Mesendoderm (in vitro differentiated cells): ENCODE results near the gene DDX1.

Source experiments
- DNase-seq: peaks from one replicate; pipeline ENCODE4 v3.0.0; 2013
- H2AK5ac ChIP-seq: 2 replicates; pipeline ENCODE4 v1.6.1; 2013; ENCODE audit warnings: low read length, inconsistent platforms
- H2BK120ac ChIP-seq: 2 replicates; pipeline ENCODE4 v1.6.1; 2013; ENCODE audit warnings: low read depth, mild to moderate bottlenecking, low read length, moderate library complexity, mixed read lengths
- H2BK15ac ChIP-seq: replicated peaks from 2 replicates; pipeline ENCODE4 v1.6.1; 2013; ENCODE audit warnings: low read depth, mild to moderate bottlenecking, moderate library complexity
- H2BK5ac ChIP-seq: 2 replicates; pipeline ENCODE4 v1.6.1; 2013; ENCODE audit warnings: low read length, inconsistent platforms
- H3K18ac ChIP-seq: 2 replicates; pipeline ENCODE4 v1.6.1; 2013; ENCODE audit warnings: mild to moderate bottlenecking, low read length, mixed read lengths
- H3K23ac ChIP-seq: one replicate; pipeline ENCODE4 v1.6.1; 2013; ENCODE audit warnings: low read length
- H3K27ac ChIP-seq: 2 replicates; pipeline ENCODE4 v1.5.1; 2013; ENCODE audit warnings: low read depth, mild to moderate bottlenecking, inconsistent platforms, low read length, moderate library complexity
- H3K27me3 ChIP-seq: 2 replicates; pipeline ENCODE4 v1.6.1; 2013; ENCODE audit warnings: low read length, control low read depth, mild to moderate bottlenecking, inconsistent platforms; ENCODE audit not compliant: insufficient read depth, poor library complexity
- H3K36me3 ChIP-seq: 2 replicates; pipeline ENCODE4 v1.6.1; 2013; ENCODE audit warnings: low read length, inconsistent platforms; ENCODE audit not compliant: control insufficient read depth, insufficient read depth
- H3K4ac ChIP-seq: one replicate; pipeline ENCODE4 v1.6.1; 2013; ENCODE audit warnings: low read depth, mild to moderate bottlenecking, low read length, moderate library complexity
- H3K4me1 ChIP-seq: 2 replicates; pipeline ENCODE4 v1.6.1; 2013; ENCODE audit warnings: low read depth, low read length, inconsistent platforms; ENCODE audit not compliant: control insufficient read depth
- H3K4me2 ChIP-seq: 2 replicates; pipeline ENCODE4 v1.6.1; 2013; ENCODE audit warnings: low read length
- H3K4me3 ChIP-seq: 2 replicates; pipeline ENCODE4 v1.5.1; 2013; ENCODE audit warnings: mild to moderate bottlenecking, low read length
- H3K56ac ChIP-seq: one replicate; pipeline ENCODE4 v1.6.1; 2013; ENCODE audit warnings: low read length
- H3K79me1 ChIP-seq: 2 replicates; pipeline ENCODE4 v1.6.1; 2013; ENCODE audit warnings: low read length, inconsistent platforms
- H3K79me2 ChIP-seq: 2 replicates; pipeline ENCODE4 v1.6.1; 2013; ENCODE audit warnings: mild to moderate bottlenecking, low read length; ENCODE audit not compliant: control insufficient read depth, insufficient read depth
- H3K9ac ChIP-seq: 2 replicates; pipeline ENCODE4 v1.6.1; 2013; ENCODE audit warnings: low read length, inconsistent platforms
- H4K5ac ChIP-seq: one replicate; pipeline ENCODE4 v1.6.1; 2013; ENCODE audit warnings: low read length
- H4K8ac ChIP-seq: one replicate; pipeline ENCODE4 v1.6.1; 2013; ENCODE audit warnings: low read depth, mild to moderate bottlenecking, control low read depth, low read length, moderate library complexity
- WGBS: extraction: QIAGEN DNeasy Blood & Tissue Kit; methylation state at CpG from one replicate; pipeline ENCODE4 v1.1.7; 2013; ENCODE audit warnings: low lambda C conversion rate, missing lambda C conversion rate; ENCODE audit not compliant: insufficient coverage; ENCODE audit errors: extremely low coverage; 5-methylcytosine and 5-hydroxymethylcytosine counted together

DDX1 gene

GRCh38 chr2:15602393-15602792 is 10.7 kb downstream of the DDX1 start:
- H3K79me2 ChIP-seq: no peaks in the 10 kb centered on the region

GRCh38 chr2:15603044-15603765 is 11.5 kb downstream of the DDX1 start:
- H4K5ac ChIP-seq: no peak overlapping the region
- no peak overlapping the region for H3K56ac ChIP-seq
- peaks cover 13% of the 10 kb centered on the region for H3K36me3 ChIP-seq
- H3K27me3 ChIP-seq: no peaks in the 10 kb centered on the region
- H3K18ac ChIP-seq: no peak overlapping the region
- no peaks in the 10 kb centered on the region for H3K79me1 ChIP-seq
- no peak for DNase-seq
- no peak overlapping the region for H3K23ac ChIP-seq
- H3K79me2 ChIP-seq: no peaks in the 10 kb centered on the region
- WGBS: no CpG with 5 or more reads among the region's 3 CpGs
- H2BK120ac ChIP-seq: no peak overlapping the region
- no peak overlapping the region for H2BK15ac ChIP-seq
- no peak overlapping the region for H3K4ac ChIP-seq
- H3K4me3 ChIP-seq: no peak overlapping the region
- no peak overlapping the region for H2BK5ac ChIP-seq
- no peak overlapping the region for H2AK5ac ChIP-seq
- H4K8ac ChIP-seq: no peak overlapping the region
- H3K27ac ChIP-seq: no peak overlapping the region
- H3K4me2 ChIP-seq: no peak overlapping the region
- no peaks in the 10 kb centered on the region for H3K4me1 ChIP-seq
- H3K9ac ChIP-seq: no peak overlapping the region

More at GRCh38 chr2:15602393-15602792, 10.7 kb downstream of the DDX1 start:
- no peaks in the 10 kb centered on the region for H3K4me1 ChIP-seq
- H3K27ac ChIP-seq: no peak overlapping the region
- H2AK5ac ChIP-seq: no peak overlapping the region
- H3K79me1 ChIP-seq: no peaks in the 10 kb centered on the region
- no peak overlapping the region for H2BK120ac ChIP-seq
- WGBS: 100% methylated on average over 1 of the region's 8 CpGs
- H3K4me2 ChIP-seq: no peak overlapping the region
- H3K4me3 ChIP-seq: no peak overlapping the region
- no peak overlapping the region for H2BK15ac ChIP-seq
- H3K56ac ChIP-seq: no peak overlapping the region
- H4K5ac ChIP-seq: no peak overlapping the region
- H3K9ac ChIP-seq: no peak overlapping the region
- no peak for DNase-seq
- H2BK5ac ChIP-seq: no peak overlapping the region
- no peak overlapping the region for H3K18ac ChIP-seq
- no peaks in the 10 kb centered on the region for H3K27me3 ChIP-seq
- no peak overlapping the region for H3K4ac ChIP-seq
- H3K36me3 ChIP-seq: peaks cover 11% of the 10 kb centered on the region
- no peak overlapping the region for H4K8ac ChIP-seq
- H3K23ac ChIP-seq: no peak overlapping the region

GRCh38 chr2:15603948-15604347 is 12.3 kb downstream of the DDX1 start:
- Histone ChIP-seq H2BK120ac (no peak overlapping the region), H3K4me3 (no peak overlapping the region), H3K23ac (no peak overlapping the region), H2AK5ac (no peak overlapping the region), H2BK5ac (no peak overlapping the region), H4K8ac (no peak overlapping the region), H3K27me3 (no peaks in the 10 kb centered on the region), H4K5ac (no peak overlapping the region), H3K79me2 (no peaks in the 10 kb centered on the region), H3K36me3 (peaks cover 15% of the 10 kb centered on the region), H3K9ac (no peak overlapping the region), H2BK15ac (no peak overlapping the region), H3K79me1 (no peaks in the 10 kb centered on the region), H3K4ac (no peak overlapping the region), H3K56ac (no peak overlapping the region), H3K18ac (no peak overlapping the region), H3K4me2 (no peak overlapping the region), H3K27ac (no peak overlapping the region), H3K4me1 (no peaks in the 10 kb centered on the region)
- no CpG with 5 or more reads among the region's 2 CpGs for WGBS
- DNase-seq: no peak

- no CpG with 5 or more reads among the region's 1 CpG for WGBS
- no peak for DNase-seq
Measured at GRCh38 chr2:15605721-15606120, 14.1 kb downstream of the DDX1 start.

GRCh38 chr2:15606481-15607441 is 15.1 kb downstream of the DDX1 start:
- no peak overlapping the region for H3K4ac ChIP-seq
- no peaks in the 10 kb centered on the region for H3K4me1 ChIP-seq
- H3K9ac ChIP-seq: no peak overlapping the region
- H4K8ac ChIP-seq: no peak overlapping the region
- H2BK5ac ChIP-seq: no peak overlapping the region
- H3K27me3 ChIP-seq: no peaks in the 10 kb centered on the region
- H3K18ac ChIP-seq: no peak overlapping the region
- H2BK15ac ChIP-seq: no peak overlapping the region
- H3K79me1 ChIP-seq: no peaks in the 10 kb centered on the region
- H3K27ac ChIP-seq: no peak overlapping the region
- H3K36me3 ChIP-seq: peaks cover 14% of the 10 kb centered on the region
- H3K56ac ChIP-seq: no peak overlapping the region
- H4K5ac ChIP-seq: no peak overlapping the region
- no peak overlapping the region for H3K4me2 ChIP-seq
- no peak overlapping the region for H3K23ac ChIP-seq
- no peak overlapping the region for H3K4me3 ChIP-seq
- H2BK120ac ChIP-seq: no peak overlapping the region
- DNase-seq: no peak
- WGBS: no CpG with 5 or more reads among the region's 8 CpGs
- H3K79me2 ChIP-seq: no peaks in the 10 kb centered on the region
- no peak overlapping the region for H2AK5ac ChIP-seq

More at GRCh38 chr2:15605721-15606120, 14.1 kb downstream of the DDX1 start:
- Histone ChIP-seq H2BK5ac (no peak overlapping the region), H3K4ac (no peak overlapping the region), H4K5ac (no peak overlapping the region), H3K4me3 (no peak overlapping the region), H3K36me3 (peaks cover 16% of the 10 kb centered on the region), H2BK15ac (no peak overlapping the region), H2BK120ac (no peak overlapping the region), H4K8ac (no peak overlapping the region), H3K4me1 (no peaks in the 10 kb centered on the region), H3K27me3 (no peaks in the 10 kb centered on the region), H3K4me2 (no peak overlapping the region), H3K27ac (no peak overlapping the region), H3K79me1 (no peaks in the 10 kb centered on the region), H3K56ac (no peak overlapping the region), H2AK5ac (no peak overlapping the region), H3K9ac (no peak overlapping the region), H3K23ac (no peak overlapping the region), H3K18ac (no peak overlapping the region), H3K79me2 (no peaks in the 10 kb centered on the region)
